Esophagus muscularis mucosa (tissue), 4 donors: ENCODE measurements around the gene CCAR1. TPM values are rescaled to one million over a fixed set of nuclear protein-coding genes. Genes with fewer than 3 reads are reported as not detected.

Experiments
- DNase-seq: peaks from one replicate; pipeline ENCODE4 v3.0.0-alpha.2; 2017; ENCODE audit errors: extremely low spot score
- H3K27ac ChIP-seq, 4 donors: fragments of 200-600 bp; sonication (generic); replicated peaks in 1 of 4; 1 replicate in 3 of 4; 2 replicates in 1 of 4; pipeline ENCODE4 v1.5.1; 2016 to 2019; ENCODE audit warnings: mild to moderate bottlenecking in 1 of 4
- H3K27me3 ChIP-seq, 4 donors: fragments of 200-600 bp; sonication (generic); one replicate each; pipeline versions ENCODE4 v1.5.1 to v1.6.0; 2016 to 2019
- H3K36me3 ChIP-seq, 4 donors: fragments of 200-600 bp; sonication (generic); one replicate each; pipeline ENCODE4 v1.5.1; 2016 to 2019
- H3K4me1 ChIP-seq, 4 donors: fragments of 200-600 bp; sonication (generic); one replicate each; pipeline ENCODE4 v1.5.1; 2016 to 2019
- H3K4me3 ChIP-seq, 4 donors: fragments of 200-600 bp; sonication (generic); 1 replicate in 2 of 4; 2 replicates in 2 of 4; pipeline ENCODE4 v1.5.1; 2016 to 2019; ENCODE audit warnings: mild to moderate bottlenecking in 4 of 4, moderate library complexity in 1 of 4
- H3K9me3 ChIP-seq, 4 donors: fragments of 200-600 bp; sonication (generic); 1 replicate in 3 of 4; 2 replicates in 1 of 4; pipeline ENCODE4 v1.5.1; 2016 to 2019
- EP300 ChIP-seq: sonication (generic); formaldehyde crosslinking; IDR thresholded peaks from one replicate; pipeline ENCODE4 v1.6.1; 2017; ENCODE audit warnings: antibody characterized with exemption
- POLR2A ChIP-seq: fragments of 450-650 bp; IDR thresholded peaks from one replicate; pipeline ENCODE4 v1.6.1; 2017; ENCODE audit warnings: antibody characterized with exemption, moderate library complexity, mild to moderate bottlenecking, low read depth
- POLR2AphosphoS5 ChIP-seq, 2 donors: sonication (generic); formaldehyde crosslinking; IDR thresholded peaks; one replicate each; pipeline ENCODE4 v1.6.1; 2017; ENCODE audit warnings: antibody characterized with exemption in 2 of 2
- WGBS: methylation state at CpG from one replicate; pipeline ENCODE4 v1.1.5; 2018; 5-methylcytosine and 5-hydroxymethylcytosine counted together
- intact Hi-C: fragments of 100-400 bp; cut with DNase I; formaldehyde crosslinking; loops from one replicate; pipeline ENCODE4 v1.15.1; 2023
- total RNA-seq, 4 donors: library from RNA; depleted of rRNA; stranded (reverse); fragments of >200 nt; gene quantifications; one replicate each; pipeline versions ENCODE4 v1.1.0 to v1.2.1, GENCODE V29; 2016
- TF ChIP-seq, protein P1 (sequence below), 3 experiments: fragments of 200-600 bp in 2 of 3; fragments of 450-650 bp in 1 of 3; sonication (generic) in 2 of 3; IDR thresholded peaks; one replicate each; pipeline ENCODE4 v1.5.1; 2017 to 2019; ENCODE audit warnings: antibody characterized with exemption in 3 of 3, mild to moderate bottlenecking in 2 of 3, moderate library complexity in 1 of 3

Gene CCAR1
- total RNA-seq, 4 donors from 2014 or later = 28.5 to 44.4 (median 35.5) TPM

DNA sequence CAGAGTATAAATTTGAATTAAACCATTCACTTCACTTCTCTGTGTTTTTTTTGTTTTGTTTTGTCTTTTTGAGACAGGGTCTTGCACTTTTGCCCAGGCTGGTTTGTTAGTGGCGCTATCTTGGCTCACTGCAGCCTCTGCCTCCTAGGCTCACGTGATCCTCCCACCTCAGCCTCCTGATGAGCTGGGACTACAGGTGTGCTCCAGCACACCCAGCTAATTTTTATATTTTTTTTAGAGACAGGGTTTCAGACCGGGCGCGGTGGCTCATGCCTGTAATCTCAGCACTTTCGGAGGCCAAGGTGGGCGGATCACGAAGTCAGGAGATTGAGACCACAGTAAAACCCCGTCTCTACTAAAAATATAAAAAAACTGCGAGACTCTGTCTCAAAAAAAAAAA is 69.4 kb downstream of the CCAR1 start:
- 93% methylated on average over 10 of the region's 10 CpGs for WGBS
- DNase-seq = no peak
- Histone ChIP-seq H3K36me3 (peaks cover 42 to 99% (median 88%) of the 10 kb centered on the region in 4 donors), H3K4me1 (no peaks in the 10 kb centered on the region), H3K27me3 (no peaks in the 10 kb centered on the region), H3K9me3 (no peaks in the 10 kb centered on the region), H3K27ac (no peak overlapping the region), H3K4me3 (no peak overlapping the region)
- TF ChIP-seq, protein P1, sequence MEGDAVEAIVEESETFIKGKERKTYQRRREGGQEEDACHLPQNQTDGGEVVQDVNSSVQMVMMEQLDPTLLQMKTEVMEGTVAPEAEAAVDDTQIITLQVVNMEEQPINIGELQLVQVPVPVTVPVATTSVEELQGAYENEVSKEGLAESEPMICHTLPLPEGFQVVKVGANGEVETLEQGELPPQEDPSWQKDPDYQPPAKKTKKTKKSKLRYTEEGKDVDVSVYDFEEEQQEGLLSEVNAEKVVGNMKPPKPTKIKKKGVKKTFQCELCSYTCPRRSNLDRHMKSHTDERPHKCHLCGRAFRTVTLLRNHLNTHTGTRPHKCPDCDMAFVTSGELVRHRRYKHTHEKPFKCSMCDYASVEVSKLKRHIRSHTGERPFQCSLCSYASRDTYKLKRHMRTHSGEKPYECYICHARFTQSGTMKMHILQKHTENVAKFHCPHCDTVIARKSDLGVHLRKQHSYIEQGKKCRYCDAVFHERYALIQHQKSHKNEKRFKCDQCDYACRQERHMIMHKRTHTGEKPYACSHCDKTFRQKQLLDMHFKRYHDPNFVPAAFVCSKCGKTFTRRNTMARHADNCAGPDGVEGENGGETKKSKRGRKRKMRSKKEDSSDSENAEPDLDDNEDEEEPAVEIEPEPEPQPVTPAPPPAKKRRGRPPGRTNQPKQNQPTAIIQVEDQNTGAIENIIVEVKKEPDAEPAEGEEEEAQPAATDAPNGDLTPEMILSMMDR (IDR thresholded peaks at IDR 0.05) = no peak
- TF ChIP-seq POLR2AphosphoS5 (IDR thresholded peaks at IDR 0.05) = no peak
- intact Hi-C loops = loop anchor here (5.0 kb wide), 1 partner anchor 107 kb away; no protein-coding TSS in a partner anchor

DNA sequence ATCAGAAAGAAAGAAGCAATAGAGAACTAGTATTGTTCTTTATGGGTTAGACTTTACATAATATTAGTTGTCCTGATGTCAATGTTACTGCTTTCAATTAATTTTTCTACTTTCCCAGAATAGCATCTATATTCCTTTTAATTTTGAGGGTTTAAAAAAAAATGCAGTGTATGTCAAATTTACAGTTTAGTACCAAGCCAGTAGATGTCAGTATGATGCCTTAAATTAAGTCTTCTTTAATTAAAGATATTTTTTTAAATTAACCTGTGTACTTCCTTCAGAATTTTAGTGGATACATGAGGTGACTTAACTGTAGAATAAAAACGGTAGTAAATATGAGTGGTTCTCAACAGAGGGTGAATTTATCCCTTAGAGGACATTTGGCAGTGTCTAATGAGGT is 71.1 kb downstream of the CCAR1 start:
- Histone ChIP-seq H3K4me1 (no peaks in the 10 kb centered on the region), H3K27me3 (no peaks in the 10 kb centered on the region), H3K9me3 (no peaks in the 10 kb centered on the region), H3K4me3 (no peak overlapping the region), H3K27ac (no peak overlapping the region), H3K36me3 (peaks cover 38 to 98% (median 83%) of the 10 kb centered on the region in 4 donors)
- DNase-seq = no peak
- intact Hi-C loops = loop anchor here (5.0 kb wide), 1 partner anchor 105 kb away; no protein-coding TSS in a partner anchor
- TF ChIP-seq EP300 = no peak
- TF ChIP-seq, protein P1 (IDR thresholded peaks at IDR 0.05) = peak in 1 of 3 experiments; percentile 18
- WGBS = 79% methylated on average over 1 of the region's 1 CpG

DNA sequence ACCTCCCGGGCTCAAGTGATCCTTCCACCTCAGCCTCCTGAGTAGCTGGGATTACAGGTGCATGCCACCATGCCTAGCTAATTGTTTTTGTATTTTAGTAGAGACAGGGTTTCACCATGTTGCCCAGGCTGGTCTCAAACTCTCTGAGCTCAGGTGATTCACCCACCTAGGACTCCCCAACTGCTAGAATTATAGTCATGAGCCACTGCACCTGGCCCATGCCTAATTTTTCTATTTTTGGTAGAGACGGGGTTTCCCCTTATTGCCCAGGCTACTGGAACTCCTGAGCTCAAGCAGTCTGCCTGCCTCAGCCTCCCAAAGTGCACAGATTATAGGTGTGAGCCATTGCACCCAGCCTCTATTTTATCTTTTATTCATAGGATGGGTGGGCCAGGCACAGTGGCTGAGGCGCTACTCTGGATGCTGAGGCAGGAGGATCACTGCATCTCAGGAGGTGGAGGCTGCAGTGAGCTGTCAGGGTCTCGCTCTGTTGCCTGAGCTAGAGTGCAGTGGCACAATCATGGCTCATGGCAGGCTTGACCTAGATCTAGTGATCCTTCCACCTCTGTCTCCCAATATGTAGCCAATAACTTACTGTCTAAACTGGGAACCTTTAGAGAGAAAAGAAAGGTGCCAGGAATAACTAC is 75.0 kb downstream of the CCAR1 start:
- Histone ChIP-seq H3K4me3 (no peak overlapping the region), H3K4me1 (no peaks in the 10 kb centered on the region), H3K36me3 (peaks cover 6 to 63% (median 44%) of the 10 kb centered on the region in 4 donors), H3K27me3 (no peaks in the 10 kb centered on the region), H3K9me3 (no peaks in the 10 kb centered on the region), H3K27ac (no peak overlapping the region)
- TF ChIP-seq POLR2AphosphoS5 (IDR thresholded peaks at IDR 0.05) = no peak
- TF ChIP-seq EP300 = no peak
- no peak for TF ChIP-seq POLR2A
- TF ChIP-seq, protein P1 (IDR thresholded peaks at IDR 0.05) = no peak
- 98% methylated on average over 4 of the region's 4 CpGs for WGBS
- intact Hi-C loops = no loop called here
- no peak for DNase-seq

DNA sequence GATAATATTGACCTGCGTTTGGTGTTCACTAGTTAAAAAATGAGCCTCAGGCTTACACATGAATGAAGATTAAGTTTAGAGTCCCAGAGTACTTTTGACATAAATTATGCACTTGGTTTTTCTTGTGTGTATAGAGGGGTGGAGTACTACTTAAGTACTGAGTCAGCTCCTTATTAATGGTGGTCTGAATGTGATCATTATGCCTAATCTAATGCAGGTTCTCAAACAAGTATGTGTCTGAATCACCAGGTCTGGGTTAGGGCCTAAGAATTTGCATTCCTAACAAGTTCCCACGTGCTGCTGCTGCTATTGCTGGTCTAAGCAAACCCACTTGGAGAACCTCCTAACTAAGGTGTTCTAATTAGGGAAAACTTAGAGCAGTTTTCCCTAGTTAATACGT is 75.6 kb downstream of the CCAR1 start:
- Histone ChIP-seq H3K4me3 (no peak overlapping the region), H3K27ac (no peak overlapping the region), H3K36me3 (peaks cover 6 to 58% (median 41%) of the 10 kb centered on the region in 4 donors), H3K4me1 (no peaks in the 10 kb centered on the region), H3K9me3 (no peaks in the 10 kb centered on the region), H3K27me3 (no peaks in the 10 kb centered on the region)
- 89% methylated on average over 3 of the region's 3 CpGs for WGBS
- TF ChIP-seq POLR2AphosphoS5 (IDR thresholded peaks at IDR 0.05) = no peak
- TF ChIP-seq, protein P1 (IDR thresholded peaks at IDR 0.05) = no peak
- intact Hi-C loops = no loop called here
- DNase-seq = no peak

DNA sequence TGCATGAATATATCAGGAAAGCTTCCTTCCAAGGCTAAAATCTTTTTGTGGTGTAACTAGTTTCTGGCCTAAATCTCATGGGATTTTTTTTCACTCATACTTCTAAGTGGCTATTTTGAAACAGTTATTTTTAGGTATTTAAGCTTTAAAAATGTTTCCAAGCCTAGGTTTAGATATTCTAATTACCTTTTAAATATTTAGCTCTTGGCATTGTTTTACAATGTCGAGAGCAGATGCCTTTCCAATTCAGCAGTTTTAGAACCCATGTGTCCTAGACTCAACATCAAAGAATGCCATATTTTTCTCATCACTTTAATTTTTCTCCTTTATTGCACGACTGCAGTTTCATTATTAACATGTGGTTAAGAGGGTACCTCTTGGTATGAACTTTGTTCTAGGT is 79.2 kb downstream of the CCAR1 start:
- intact Hi-C loops = no loop called here
- no peaks in the 10 kb centered on the region for H3K4me1 ChIP-seq
- TF ChIP-seq EP300 = no peak
- no peak for TF ChIP-seq POLR2AphosphoS5 (IDR thresholded peaks at IDR 0.05)
- TF ChIP-seq, protein P1 (IDR thresholded peaks at IDR 0.05) = no peak
- TF ChIP-seq POLR2A = no peak

More for the DNA sequence above, 79.2 kb downstream of the CCAR1 start:
- no peak for DNase-seq
- WGBS = 38% methylated on average over 2 of the region's 2 CpGs
- Histone ChIP-seq H3K27ac (no peak overlapping the region), H3K4me3 (no peak overlapping the region), H3K27me3 (no peaks in the 10 kb centered on the region), H3K9me3 (no peaks in the 10 kb centered on the region), H3K36me3 (peaks cover 0 to 22% (median 13%) of the 10 kb centered on the region in 4 donors)
